Panc1 (cell line): Measurements from ENCODE around the gene CETP. TPM values are rescaled to one million over a fixed set of nuclear protein-coding genes. Genes with fewer than 3 reads are reported as not detected.

Experiments
- ATAC-seq: fragments of 200-7000 bp; cut with Tn5 transposase; 2 replicates; pipeline ENCODE4 v1.9.1; 2020; ENCODE audit warnings: mild to moderate bottlenecking, moderate library complexity
- BruUV-seq: library from RNA; stranded (reverse); fragments of 400-500 nt; replicated peaks from 2 replicates; lab custom pipeline; 2021; lab: Mats Ljungman, UMichigan
- CTCF ChIA-PET: fragments of 300-600 bp; sonication (Branson Sonifier 250); formaldehyde crosslinking; loops from one replicate; lab custom pipeline; 2022; ENCODE audit warnings: antibody characterized with exemption; lab: Charles Lee
- POLR2A ChIA-PET: fragments of 300-600 bp; sonication (Branson Sonifier 250); formaldehyde crosslinking; loops from one replicate; lab custom pipeline; 2022; ENCODE audit warnings: antibody characterized with exemption; lab: Charles Lee
- DNase-seq: peaks from one replicate; pipeline ENCODE4 v3.0.0-alpha.2; 2010; ENCODE audit warnings: low read depth, low spot score
- H3K27ac ChIP-seq: 2 replicates; pipeline ENCODE4 v1.5.1; 2011; ENCODE audit warnings: mild to moderate bottlenecking, low read length, inconsistent platforms
- H3K27me3 ChIP-seq: fragments of 200-500 bp; sonication (Bioruptor generic); 2 replicates; pipeline ENCODE4 v1.6.0; 2014; ENCODE audit warnings: low read length, inconsistent platforms; ENCODE audit not compliant: control insufficient read depth, insufficient read depth
- H3K36me3 ChIP-seq: fragments of 200-500 bp; sonication (Bioruptor generic); 2 replicates; pipeline ENCODE4 v1.5.1; 2014; ENCODE audit warnings: inconsistent platforms, mild to moderate bottlenecking, low read length, moderate library complexity; ENCODE audit not compliant: control insufficient read depth, insufficient read depth
- H3K4me1 ChIP-seq: 2 replicates; pipeline ENCODE4 v1.5.1; 2011; ENCODE audit warnings: inconsistent platforms, mild to moderate bottlenecking, low read length, moderate library complexity; ENCODE audit not compliant: control insufficient read depth, insufficient read depth
- H3K4me3 ChIP-seq, 2 experiments: 2 replicates each; pipeline ENCODE4 v1.5.1; 2011 to 2012; ENCODE audit warnings: low read depth in 2 of 2, low read length in 2 of 2, mild to moderate bottlenecking in 2 of 2, inconsistent platforms in 1 of 2, moderate library complexity in 1 of 2
- H3K9me3 ChIP-seq: fragments of 200-500 bp; sonication (Bioruptor generic); 2 replicates; pipeline ENCODE4 v1.5.1; 2014; ENCODE audit warnings: low read depth, mild to moderate bottlenecking, inconsistent platforms, low read length, moderate library complexity; ENCODE audit not compliant: control insufficient read depth, insufficient read depth
- CTCF ChIP-seq: fragments of 450-650 bp; IDR thresholded peaks from 2 replicates; pipeline ENCODE4 v1.5.1; 2017; ENCODE audit warnings: mild to moderate bottlenecking
- POLR2AphosphoS5 ChIP-seq: IDR thresholded peaks from 2 replicates; pipeline ENCODE4 v1.6.1; 2012; ENCODE audit warnings: mild to moderate bottlenecking, low read depth, low read length, moderate library complexity
- REST ChIP-seq, 2 experiments: IDR thresholded peaks; 2 replicates each; pipeline ENCODE4 v1.6.1; 2011 to 2012; ENCODE audit warnings: low read depth in 2 of 2, control low read depth in 1 of 2, low read length in 1 of 2, mild to moderate bottlenecking in 1 of 2, moderate library complexity in 1 of 2; ENCODE audit not compliant: insufficient read depth in 1 of 2
- SIN3A ChIP-seq: IDR thresholded peaks from 2 replicates; pipeline ENCODE4 v1.6.1; 2012; ENCODE audit warnings: low read depth, mild to moderate bottlenecking, low read length, moderate library complexity, borderline replicate concordance; ENCODE audit not compliant: insufficient read depth
- TCF7L2 ChIP-seq: IDR thresholded peaks from 2 replicates; pipeline ENCODE4 v1.6.1; 2011; ENCODE audit warnings: mild to moderate bottlenecking, low read depth, low read length, inconsistent platforms
- in situ Hi-C: cut with HindIII; loops from 2 replicates; pipeline ENCODE4 v1.10.0; 2016; ENCODE audit warnings: low sequenced_read_pairs, low pct_unique_long_range_greater_than_20kb
- intact Hi-C: fragments of 100-400 bp; cut with micrococcal nuclease; formaldehyde crosslinking; loops from one replicate; pipeline ENCODE4 v1.10.0; 2022; ENCODE audit not compliant: unreplicated experiment
- total RNA-seq: library from RNA; stranded (reverse); gene quantifications from one replicate; pipeline ENCODE4 v1.2.1, GENCODE V29; 2021; ENCODE audit not compliant: unreplicated experiment

Gene CETP
- total RNA-seq, 1 experiment from 2014 or later = not detected

DNA sequence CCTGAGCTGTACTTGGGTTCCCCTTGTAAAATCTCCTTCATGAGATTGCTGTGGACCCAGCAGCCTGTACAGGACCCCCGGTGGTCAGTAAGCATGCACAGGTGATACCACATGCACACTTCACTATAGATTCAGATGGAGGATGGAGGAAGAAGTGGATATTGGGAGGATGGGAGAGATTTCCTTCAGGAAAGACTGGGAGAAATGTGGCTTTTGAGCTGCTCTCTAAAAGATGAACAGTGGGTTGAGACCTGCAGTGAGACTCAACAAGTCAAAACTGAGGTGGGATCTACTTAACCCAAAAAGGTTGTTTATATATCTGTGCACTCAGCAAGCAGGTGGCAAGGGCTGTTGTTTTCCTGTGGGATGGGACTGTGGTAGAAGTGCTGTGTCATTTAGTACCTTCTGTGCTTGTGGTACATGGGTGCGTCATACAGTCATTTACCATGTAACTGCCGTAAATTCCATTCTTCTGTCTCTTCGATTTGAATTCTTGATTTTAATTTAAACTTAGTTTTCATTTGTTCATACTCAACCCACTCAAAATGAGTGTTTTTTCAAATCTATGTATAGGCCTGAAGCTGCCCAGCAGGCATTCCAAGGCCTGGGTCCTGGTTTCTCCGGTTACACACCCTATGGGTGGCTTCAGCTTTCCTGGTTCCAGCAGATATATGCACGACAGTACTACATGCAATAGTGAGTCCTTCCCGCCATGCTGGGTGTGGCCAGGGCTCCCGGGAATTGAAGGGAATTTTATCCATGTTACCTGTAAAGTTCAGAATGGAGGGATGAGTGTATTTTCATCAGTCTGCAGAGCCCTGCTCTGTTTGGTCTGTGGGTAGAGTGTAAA lies 22.9 kb upstream of the CETP start:
- DNase-seq (no peak), ATAC-seq (no peak)
- no TSS peak for BruUV-seq
- in situ Hi-C loops (no loop called here), intact Hi-C loops (loop anchor here (10.0 kb wide), 1 partner anchor 64 kb away; no protein-coding TSS in a partner anchor)
- ChIA-PET CTCF (no interaction called here), POLR2A (interaction anchor here (0.7 kb wide), 1 partner anchor 815 kb away, joined by 8 read pairs; no protein-coding TSS in a partner anchor)
- Histone ChIP-seq H3K4me1 (no peaks in the 10 kb centered on the region; the same call in 1 of the 2 replicates), H3K27me3 (no peaks in the 10 kb centered on the region), H3K9me3 (no peaks in the 10 kb centered on the region), H3K36me3 (peaks cover 33% of the 10 kb centered on the region), H3K4me3 (no peak overlapping the region), H3K27ac (no peak overlapping the region)
- TF ChIP-seq SIN3A = no peak
- TF ChIP-seq POLR2AphosphoS5 = no peak
- no peak for TF ChIP-seq TCF7L2
- TF ChIP-seq CTCF = no peak
- TF ChIP-seq REST (IDR thresholded peaks at IDR 0.05; ENCODE audit: insufficient read depth in 1 of 2, low read depth in 2 of 2, low read length in 1 of 2) = no peak

DNA sequence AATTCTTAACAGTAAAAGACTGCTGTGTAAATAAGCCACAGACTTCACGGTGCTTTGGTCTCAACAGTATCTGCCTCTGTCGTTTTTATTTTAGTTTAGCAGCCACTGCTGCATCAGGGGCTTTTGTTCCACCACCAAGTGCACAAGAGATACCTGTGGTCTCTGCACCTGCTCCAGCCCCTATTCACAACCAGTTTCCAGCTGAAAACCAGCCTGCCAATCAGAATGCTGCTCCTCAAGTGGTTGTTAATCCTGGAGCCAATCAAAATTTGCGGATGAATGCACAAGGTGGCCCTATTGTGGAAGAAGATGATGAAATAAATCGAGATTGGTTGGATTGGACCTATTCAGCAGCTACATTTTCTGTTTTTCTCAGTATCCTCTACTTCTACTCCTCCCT lies 21.9 kb upstream of the CETP start:
- no peaks in the 10 kb centered on the region for H3K27me3 ChIP-seq
- H3K4me1 ChIP-seq = no peaks in the 10 kb centered on the region; the same call in 1 of the 2 replicates
- no TSS peak for BruUV-seq
- ATAC-seq (no peak), DNase-seq (no peak)
- ChIA-PET CTCF (no interaction called here), POLR2A (no interaction called here)
- H3K4me3 ChIP-seq = no peak overlapping the region
- intact Hi-C loops (loop anchor here (10.0 kb wide), 1 partner anchor 65 kb away; no protein-coding TSS in a partner anchor), in situ Hi-C loops (no loop called here)
- H3K9me3 ChIP-seq = no peaks in the 10 kb centered on the region
- H3K27ac ChIP-seq = no peak overlapping the region
- peaks cover 36% of the 10 kb centered on the region for H3K36me3 ChIP-seq
- TF ChIP-seq CTCF = no peak
- no peak for TF ChIP-seq POLR2AphosphoS5
- TF ChIP-seq REST (IDR thresholded peaks at IDR 0.05; ENCODE audit: insufficient read depth in 1 of 2, low read depth in 2 of 2, low read length in 1 of 2) = no peak
- TF ChIP-seq SIN3A = no peak
